Psoas muscle (tissue), 8 donors: ENCODE data around the gene PTPRG. TPM values are rescaled to one million over a fixed set of nuclear protein-coding genes. Genes with fewer than 3 reads are reported as not detected.

Experiments
- ATAC-seq, 4 donors: fragments of 200-7000 bp; cut with Tn5 transposase; one replicate each; pipeline ENCODE4 v1.9.1; 2020; ENCODE audit warnings: moderate library complexity in 3 of 4, mild to moderate bottlenecking in 2 of 4
- DNase-seq, 2 donors: peaks; one replicate each; pipeline ENCODE4 v3.0.0-alpha.2; 2020
- H3K27ac ChIP-seq: fragments of 200-600 bp; one replicate; pipeline ENCODE4 v1.8.0; 2022
- H3K27me3 ChIP-seq, 3 donors: fragments of 200-600 bp in 1 of 3; one replicate each; pipeline versions ENCODE4 v1.6.1 to v1.8.0; 2013 to 2022; ENCODE audit warnings: low read length in 2 of 3, mild to moderate bottlenecking in 2 of 3, moderate library complexity in 1 of 3; ENCODE audit not compliant: insufficient read depth in 3 of 3
- H3K36me3 ChIP-seq, 2 donors: fragments of 200-600 bp in 1 of 2; one replicate each; pipeline versions ENCODE4 v1.6.1 to v1.8.0; 2013 to 2022; ENCODE audit warnings: low read depth in 1 of 2, mild to moderate bottlenecking in 1 of 2, moderate library complexity in 1 of 2; ENCODE audit not compliant: insufficient read depth in 1 of 2
- H3K4me1 ChIP-seq: fragments of 200-600 bp; one replicate; pipeline ENCODE4 v1.8.0; 2022
- H3K4me3 ChIP-seq: fragments of 200-600 bp; one replicate; pipeline ENCODE4 v1.8.0; 2022; ENCODE audit warnings: mild to moderate bottlenecking
- H3K9me3 ChIP-seq: fragments of 200-600 bp; one replicate; pipeline ENCODE4 v1.8.0; 2022
- CTCF ChIP-seq: fragments of 200-600 bp; IDR thresholded peaks from one replicate; pipeline ENCODE4 v1.8.0; 2022; ENCODE audit warnings: antibody characterized with exemption
- WGBS, 3 donors: extraction: QIAGEN DNeasy Blood & Tissue Kit; methylation state at CpG; one replicate each; pipeline versions ENCODE4 v1.1.6 to v1.1.7; 2013; 5-methylcytosine and 5-hydroxymethylcytosine counted together
- intact Hi-C, 2 donors: fragments of 100-400 bp; cut with DNase I; formaldehyde crosslinking; loops; one replicate each; pipeline versions ENCODE4 v1.11.0 to v1.14.2; 2022
- polyA plus RNA-seq, 3 donors: library from polyadenylated mRNA; stranded (reverse); fragments of 200-250 nt; gene quantifications; one replicate each; pipeline ENCODE4 v1.2.3, GENCODE V29; 2013
- total RNA-seq, 4 donors: library from RNA; stranded (reverse); fragmentation: NEBNext Ultra II Directional in 2 of 4; extraction: Animal tissue kit (Norgen Biotek cat#: 25700) in 2 of 4; gene quantifications; one replicate each; pipeline versions ENCODE4 v1.2.1 to v1.2.4, GENCODE V29; 2021 to 2023
- donor health status: healthy with polysubstance abuse.
- donor health status: DM: no; HTN: no; CAD: no; lungs with moderate emphysema.
- donor health status: Bipolar disorder and iron deficiency.
- donor health status: healthy.
- donor health status: DM: yes; HTN: yes; CAD: no.
- donor health status: DM: no; HTN: no; CAD: no.
- donor health status: DM: no; HTN: no; CAD: no.
- donor health status: DM: yes; HTN: yes; CAD: no.

PTPRG gene
- total and polyA plus RNA-seq, 7 donors: 4.5 to 29.5 (median 12.6) TPM

- TF ChIP-seq CTCF: no peak
- H3K4me1 ChIP-seq: peaks cover 37% of the 10 kb centered on the region
- no peak overlapping the region for H3K27ac ChIP-seq
- H3K27me3 ChIP-seq: no peaks in the 10 kb centered on the region
- intact Hi-C loops: no loop called here
- no peaks in the 10 kb centered on the region for H3K36me3 ChIP-seq
- no peaks in the 10 kb centered on the region for H3K9me3 ChIP-seq
- DNase-seq (no peak), ATAC-seq (no peak)
- H3K4me3 ChIP-seq: no peak overlapping the region
- 34 to 59% (median 46%) methylated on average over 2 of the region's 2 CpGs for WGBS, 3 donors
Observed at GRCh38 chr3:61853912-61854311, 292.5 kb downstream of the PTPRG start.

GRCh38 chr3:61855211-61855610 lies 293.8 kb downstream of the PTPRG start:
- intact Hi-C loops: loop anchor here (5.0 kb wide), 2 partner anchors 272 to 332 kb away; no protein-coding TSS in a partner anchor
- H3K4me1 ChIP-seq: peaks cover 29% of the 10 kb centered on the region
- WGBS, 3 donors: 98 to 100% (median 98%) methylated on average over 1 of the region's 1 CpG

GRCh38 chr3:61857297-61857696 lies 295.9 kb downstream of the PTPRG start:
- no peaks in the 10 kb centered on the region for H3K36me3 ChIP-seq
- intact Hi-C loops: loop anchor here (5.0 kb wide), 2 partner anchors 270 to 330 kb away; no protein-coding TSS in a partner anchor
- H3K4me3 ChIP-seq: no peak overlapping the region
- no peak for TF ChIP-seq CTCF
- no peaks in the 10 kb centered on the region for H3K9me3 ChIP-seq
- DNase-seq: no peak
- H3K4me1 ChIP-seq: peaks cover 26% of the 10 kb centered on the region
- peak in 2 of 4 donors; percentile 25 to 41 for ATAC-seq
- H3K27ac ChIP-seq: no peak overlapping the region
- no peaks in the 10 kb centered on the region for H3K27me3 ChIP-seq
- 86 to 93% (median 88%) methylated on average over 2 of the region's 2 CpGs for WGBS, 3 donors

More at GRCh38 chr3:61855211-61855610, 293.8 kb downstream of the PTPRG start:
- Histone ChIP-seq H3K27me3 (no peaks in the 10 kb centered on the region), H3K4me3 (no peak overlapping the region), H3K9me3 (no peaks in the 10 kb centered on the region), H3K27ac (no peak overlapping the region), H3K36me3 (no peaks in the 10 kb centered on the region)
- ATAC-seq (no peak), DNase-seq (no peak)
- TF ChIP-seq CTCF: no peak

- H3K4me3 ChIP-seq: no peak overlapping the region
- H3K36me3 ChIP-seq: no peaks in the 10 kb centered on the region
- ATAC-seq (peak in 3 of 4 donors; percentile 58 to 78 (median 76)), DNase-seq (no peak)
- intact Hi-C loops: loop anchor here (2.0 to 5.0 kb wide), 3 partner anchors 269 to 331 kb away; no protein-coding TSS in a partner anchor
- H3K27me3 ChIP-seq: no peaks in the 10 kb centered on the region
- no peak overlapping the region for H3K27ac ChIP-seq
- TF ChIP-seq CTCF: peak; percentile 68
- peaks cover 30% of the 10 kb centered on the region for H3K4me1 ChIP-seq
- 6 to 8% (median 7%) methylated on average over 2 of the region's 2 CpGs for WGBS, 3 donors
- H3K9me3 ChIP-seq: no peaks in the 10 kb centered on the region
Observed at GRCh38 chr3:61858054-61858453, 296.7 kb downstream of the PTPRG start.

- Histone ChIP-seq H3K27ac (no peak overlapping the region), H3K9me3 (no peaks in the 10 kb centered on the region), H3K36me3 (no peaks in the 10 kb centered on the region), H3K4me3 (no peak overlapping the region), H3K4me1 (peaks cover 30% of the 10 kb centered on the region), H3K27me3 (no peaks in the 10 kb centered on the region)
- ATAC-seq (no peak), DNase-seq (no peak)
- 87 to 94% (median 91%) methylated on average over 1 of the region's 1 CpG for WGBS, 3 donors
- intact Hi-C loops: no loop called here
- no peak for TF ChIP-seq CTCF
Observed at GRCh38 chr3:61861410-61861809, 300.0 kb downstream of the PTPRG start.
